A673 (cell line): ENCODE measurements around the gene STMP1. TPM values are rescaled to one million over a fixed set of nuclear protein-coding genes. Genes with fewer than 3 reads are reported as not detected.
"Not testable (repeated sequence)": the region's sequence is repeated elsewhere in the genome, so short reads cannot be mapped to it uniquely, and the experiment has no call there.

Source experiments
- BruUV-seq: library from RNA; stranded (reverse); fragments of 400-500 nt; replicated peaks from 2 replicates; lab custom pipeline; 2021; lab: Mats Ljungman, UMichigan
- CTCF ChIA-PET: fragments of 300-600 bp; sonication (Branson Sonifier 250); formaldehyde crosslinking; loops from one replicate; lab custom pipeline; 2022; ENCODE audit warnings: antibody characterized with exemption; lab: Charles Lee
- POLR2A ChIA-PET: fragments of 300-600 bp; sonication (Branson Sonifier 250); formaldehyde crosslinking; loops from one replicate; lab custom pipeline; 2022; ENCODE audit warnings: antibody characterized with exemption; ENCODE audit not compliant: low non-redundant PET; lab: Charles Lee
- DNase-seq: peaks from one replicate; pipeline ENCODE4 v3.0.0-alpha.2; 2015; ENCODE audit warnings: low spot score
- H3K27ac ChIP-seq: fragments of 200-600 bp; sonication (generic); 2 replicates; pipeline ENCODE4 v1.5.1; 2016; ENCODE audit warnings: mixed run types, low read depth, mild to moderate bottlenecking, mixed read lengths, antibody characterized with exemption, low read length; ENCODE audit not compliant: poor library complexity, severe bottlenecking
- H3K27me3 ChIP-seq: fragments of 200-600 bp; sonication (generic); replicated peaks from 2 replicates; pipeline ENCODE4 v1.6.1; 2017; ENCODE audit warnings: mixed run types, low read depth, mild to moderate bottlenecking, mixed read lengths, antibody characterized with exemption, low read length; ENCODE audit not compliant: insufficient read depth, poor library complexity
- H3K36me3 ChIP-seq: fragments of 200-600 bp; sonication (generic); 2 replicates; pipeline ENCODE4 v1.6.1; 2016; ENCODE audit warnings: mixed run types, mild to moderate bottlenecking, mixed read lengths, antibody characterized with exemption, low read length; ENCODE audit not compliant: insufficient read depth, poor library complexity, severe bottlenecking
- H3K4me1 ChIP-seq: fragments of 200-600 bp; sonication (generic); 2 replicates; pipeline ENCODE4 v1.6.1; 2017; ENCODE audit warnings: mixed run types, mild to moderate bottlenecking, mixed read lengths, antibody characterized with exemption, low read length; ENCODE audit not compliant: insufficient read depth, poor library complexity, severe bottlenecking
- H3K4me3 ChIP-seq: fragments of 200-600 bp; sonication (generic); 2 replicates; pipeline ENCODE4 v1.5.1; 2016; ENCODE audit warnings: low read depth, mixed run types, mild to moderate bottlenecking, mixed read lengths, low read length; ENCODE audit not compliant: poor library complexity, severe bottlenecking
- H3K9me3 ChIP-seq: fragments of 200-600 bp; sonication (generic); 2 replicates; pipeline ENCODE4 v1.6.1; 2016; ENCODE audit warnings: mixed run types, low read depth, mild to moderate bottlenecking, mixed read lengths, antibody characterized with exemption, low read length; ENCODE audit not compliant: poor library complexity, severe bottlenecking
- CTCF ChIP-seq: fragments of 300-800, 200-600 bp; sonication (generic); conservative IDR thresholded peaks from 2 replicates; pipeline ENCODE4 v1.5.1; 2017; ENCODE audit warnings: low read depth, mild to moderate bottlenecking, antibody characterized with exemption, low read length, moderate library complexity, mixed read lengths
- EZH2 ChIP-seq: fragments of 200-600 bp; sonication (generic); IDR thresholded peaks from 2 replicates; pipeline ENCODE4 v1.6.1; 2017; ENCODE audit warnings: borderline replicate concordance, low read depth, mild to moderate bottlenecking, mixed read lengths, antibody characterized with exemption, low read length; ENCODE audit not compliant: poor library complexity, severe bottlenecking
- intact Hi-C: fragments of 100-400 bp; cut with micrococcal nuclease; formaldehyde crosslinking; loops from one replicate; pipeline ENCODE4 v1.10.0; 2022; ENCODE audit not compliant: unreplicated experiment
- total RNA-seq: library from RNA; stranded (reverse); gene quantifications from 2 replicates; pipeline ENCODE4 v1.2.3, GENCODE V29; 2021

The STMP1 gene
- total RNA-seq, 1 experiment from 2014 or later, result 33.4 TPM

GRCh38 chr7:135634191-135634878 lies 28.0 kb upstream of the STMP1 start:
- H3K9me3 ChIP-seq, result no peaks in the 10 kb centered on the region
- H3K4me3 ChIP-seq, result no peak overlapping the region
- no peak for TF ChIP-seq CTCF
- no peak for TF ChIP-seq EZH2
- peaks cover 81% of the 10 kb centered on the region for H3K36me3 ChIP-seq
- H3K4me1 ChIP-seq, result no peaks in the 10 kb centered on the region
- ChIA-PET POLR2A (no interaction called here), CTCF (no interaction called here)
- no peak for DNase-seq
- intact Hi-C loops, result no loop called here
- H3K27ac ChIP-seq, result no peak overlapping the region
- no peaks in the 10 kb centered on the region for H3K27me3 ChIP-seq
- no TSS peak for BruUV-seq

- H3K27me3 ChIP-seq, H3K4me3 ChIP-seq, CTCF ChIA-PET, POLR2A ChIA-PET, H3K9me3 ChIP-seq, DNase-seq, intact Hi-C loops, H3K4me1 ChIP-seq, H3K27ac ChIP-seq, BruUV-seq: not testable (repeated sequence)
- peaks cover 84% of the 10 kb centered on the region for H3K36me3 ChIP-seq
Observed at GRCh38 chr7:135639690-135640089, 22.6 kb upstream of the STMP1 start.

GRCh38 chr7:135644154-135644553 lies 18.2 kb upstream of the STMP1 start:
- Histone ChIP-seq H3K4me3 (no peak overlapping the region), H3K27ac (no peak overlapping the region), H3K9me3 (no peaks in the 10 kb centered on the region), H3K27me3 (no peaks in the 10 kb centered on the region), H3K36me3 (peaks cover 83% of the 10 kb centered on the region), H3K4me1 (no peaks in the 10 kb centered on the region)
- CTCF ChIA-PET, result interaction anchor here (1.6 kb wide), 1 partner anchor 363 kb away, joined by 6 read pairs; no protein-coding TSS in a partner anchor
- TF ChIP-seq EZH2, result no peak
- no peak for TF ChIP-seq CTCF
- POLR2A ChIA-PET, result no interaction called here
- no peak for DNase-seq
- intact Hi-C loops, result no loop called here
- BruUV-seq, result no TSS peak
